PC-9 (cell line): Measurements from ENCODE around the gene AKAP13. TPM values are rescaled to one million over a fixed set of nuclear protein-coding genes. Genes with fewer than 3 reads are reported as not detected.

Experiments used
- BruUV-seq: library from RNA; stranded (reverse); fragments of 400-500 nt; replicated peaks from 2 replicates; lab custom pipeline; 2021; lab: Mats Ljungman, UMichigan
- CTCF ChIA-PET: fragments of 300-600 bp; sonication (Branson Sonifier 250); formaldehyde crosslinking; loops from one replicate; lab custom pipeline; 2022; ENCODE audit warnings: antibody characterized with exemption; lab: Charles Lee
- POLR2A ChIA-PET: fragments of 300-600 bp; sonication (Branson Sonifier 250); formaldehyde crosslinking; loops from one replicate; lab custom pipeline; 2022; ENCODE audit warnings: antibody characterized with exemption; ENCODE audit not compliant: unreplicated experiment; lab: Charles Lee
- DNase-seq, 2 experiments: peaks; one replicate each; pipeline versions ENCODE4 v3.0.0 to v3.0.0-alpha.2; 2015 to 2022; ENCODE audit warnings: mixed read lengths in 1 of 2
- H2AFZ ChIP-seq: fragments of 200-600 bp; sonication (generic); 2 replicates; pipeline ENCODE4 v1.8.1; 2017; ENCODE audit warnings: antibody characterized with exemption
- H3F3A ChIP-seq: fragments of 200-600 bp; sonication (generic); 2 replicates; pipeline ENCODE4 v1.8.1; 2017; ENCODE audit warnings: antibody characterized with exemption, mild to moderate bottlenecking, low read depth; ENCODE audit not compliant: insufficient read depth
- H3K27ac ChIP-seq: fragments of 200-600 bp; sonication (generic); 2 replicates; pipeline ENCODE4 v1.6.1; 2016; ENCODE audit warnings: mixed run types
- H3K27me3 ChIP-seq: fragments of 200-600 bp; sonication (generic); 2 replicates; pipeline ENCODE4 v1.6.1; 2016; ENCODE audit warnings: low read depth, mixed run types; ENCODE audit not compliant: insufficient read depth
- H3K36me3 ChIP-seq: fragments of 200-600 bp; sonication (generic); 2 replicates; pipeline ENCODE4 v1.6.1; 2016; ENCODE audit warnings: low read depth, mixed run types
- H3K4me1 ChIP-seq: fragments of 200-600 bp; sonication (generic); replicated peaks from 2 replicates; pipeline ENCODE4 v1.6.1; 2016; ENCODE audit warnings: mixed run types; ENCODE audit not compliant: insufficient read depth
- H3K4me2 ChIP-seq: fragments of 200-600 bp; sonication (generic); 2 replicates; pipeline ENCODE4 v1.6.1; 2017; ENCODE audit warnings: mixed run types
- H3K4me3 ChIP-seq: fragments of 200-600 bp; sonication (generic); 2 replicates; pipeline ENCODE4 v1.6.1; 2016; ENCODE audit warnings: mixed run types
- H3K79me2 ChIP-seq: fragments of 200-600 bp; sonication (generic); 2 replicates; pipeline ENCODE4 v1.6.1; 2017; ENCODE audit warnings: low read depth, mixed run types
- H3K9me2 ChIP-seq: fragments of 200-600 bp; sonication (generic); 2 replicates; pipeline ENCODE4 v1.8.1; 2017; ENCODE audit warnings: mild to moderate bottlenecking; ENCODE audit not compliant: insufficient read depth
- H3K9me3 ChIP-seq: fragments of 200-600 bp; sonication (generic); 2 replicates; pipeline ENCODE4 v1.8.1; 2016; ENCODE audit warnings: low read depth; ENCODE audit not compliant: insufficient read depth
- H4K20me1 ChIP-seq: fragments of 200-600 bp; sonication (generic); 2 replicates; pipeline ENCODE4 v1.8.1; 2017; ENCODE audit not compliant: insufficient read depth
- EZH2 ChIP-seq: fragments of 200-600 bp; sonication (generic); IDR thresholded peaks from 2 replicates; pipeline ENCODE4 v1.8.0; 2017; ENCODE audit warnings: antibody characterized with exemption, low read depth
- intact Hi-C: fragments of 100-400 bp; cut with micrococcal nuclease; formaldehyde crosslinking; loops from one replicate; pipeline ENCODE4 v1.10.0; 2022; ENCODE audit not compliant: unreplicated experiment
- total RNA-seq: library from RNA; stranded (reverse); gene quantifications from 2 replicates; pipeline ENCODE4 v1.2.3, GENCODE V29; 2021
- TF ChIP-seq, protein P1 (sequence below): fragments of 200-600 bp; sonication (generic); conservative IDR thresholded peaks from 2 replicates; pipeline ENCODE4 v1.6.1; 2017; ENCODE audit warnings: mixed run types, antibody characterized with exemption, mild to moderate bottlenecking, moderate library complexity

The AKAP13 gene
- total RNA-seq, 1 experiment from 2014 or later: 82.5 TPM

DNA sequence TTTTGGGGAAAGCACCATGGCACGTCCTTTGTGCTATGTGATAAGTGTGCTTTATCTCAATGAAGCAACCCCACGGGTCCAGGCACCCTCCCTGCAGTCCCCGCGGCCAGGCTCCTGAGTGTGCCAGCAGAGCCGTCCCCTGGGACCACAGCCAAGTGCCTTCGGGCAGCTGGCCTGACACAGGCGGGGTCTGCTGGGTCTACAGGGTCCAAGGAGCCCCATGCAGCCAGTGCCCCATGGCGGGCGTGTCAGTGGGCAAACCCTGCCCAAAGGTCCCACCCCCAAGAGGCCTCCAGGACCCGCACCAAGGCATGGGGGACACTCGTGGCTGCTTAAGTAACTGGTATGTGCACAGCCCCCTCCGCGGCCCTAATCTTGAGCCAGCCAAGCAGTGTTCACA lies 379.0 kb downstream of the AKAP13 start:
- H3K27ac ChIP-seq: no peak overlapping the region
- no peaks in the 10 kb centered on the region for H3K9me3 ChIP-seq
- no peaks in the 10 kb centered on the region for H3K79me2 ChIP-seq
- no peaks in the 10 kb centered on the region for H3F3A ChIP-seq
- CTCF ChIA-PET: no interaction called here
- no peak for DNase-seq
- no peaks in the 10 kb centered on the region for H3K4me1 ChIP-seq
- no peak overlapping the region for H3K4me2 ChIP-seq
- no peak overlapping the region for H2AFZ ChIP-seq
- no peaks in the 10 kb centered on the region for H3K9me2 ChIP-seq
- H3K4me3 ChIP-seq: no peak overlapping the region
- no peaks in the 10 kb centered on the region for H3K27me3 ChIP-seq
- intact Hi-C loops: no loop called here
- BruUV-seq: no TSS peak
- TF ChIP-seq, protein P1, sequence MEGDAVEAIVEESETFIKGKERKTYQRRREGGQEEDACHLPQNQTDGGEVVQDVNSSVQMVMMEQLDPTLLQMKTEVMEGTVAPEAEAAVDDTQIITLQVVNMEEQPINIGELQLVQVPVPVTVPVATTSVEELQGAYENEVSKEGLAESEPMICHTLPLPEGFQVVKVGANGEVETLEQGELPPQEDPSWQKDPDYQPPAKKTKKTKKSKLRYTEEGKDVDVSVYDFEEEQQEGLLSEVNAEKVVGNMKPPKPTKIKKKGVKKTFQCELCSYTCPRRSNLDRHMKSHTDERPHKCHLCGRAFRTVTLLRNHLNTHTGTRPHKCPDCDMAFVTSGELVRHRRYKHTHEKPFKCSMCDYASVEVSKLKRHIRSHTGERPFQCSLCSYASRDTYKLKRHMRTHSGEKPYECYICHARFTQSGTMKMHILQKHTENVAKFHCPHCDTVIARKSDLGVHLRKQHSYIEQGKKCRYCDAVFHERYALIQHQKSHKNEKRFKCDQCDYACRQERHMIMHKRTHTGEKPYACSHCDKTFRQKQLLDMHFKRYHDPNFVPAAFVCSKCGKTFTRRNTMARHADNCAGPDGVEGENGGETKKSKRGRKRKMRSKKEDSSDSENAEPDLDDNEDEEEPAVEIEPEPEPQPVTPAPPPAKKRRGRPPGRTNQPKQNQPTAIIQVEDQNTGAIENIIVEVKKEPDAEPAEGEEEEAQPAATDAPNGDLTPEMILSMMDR: no peak
- TF ChIP-seq EZH2: no peak
- no peaks in the 10 kb centered on the region for H4K20me1 ChIP-seq
- H3K36me3 ChIP-seq: no peaks in the 10 kb centered on the region
- POLR2A ChIA-PET: no interaction called here

DNA sequence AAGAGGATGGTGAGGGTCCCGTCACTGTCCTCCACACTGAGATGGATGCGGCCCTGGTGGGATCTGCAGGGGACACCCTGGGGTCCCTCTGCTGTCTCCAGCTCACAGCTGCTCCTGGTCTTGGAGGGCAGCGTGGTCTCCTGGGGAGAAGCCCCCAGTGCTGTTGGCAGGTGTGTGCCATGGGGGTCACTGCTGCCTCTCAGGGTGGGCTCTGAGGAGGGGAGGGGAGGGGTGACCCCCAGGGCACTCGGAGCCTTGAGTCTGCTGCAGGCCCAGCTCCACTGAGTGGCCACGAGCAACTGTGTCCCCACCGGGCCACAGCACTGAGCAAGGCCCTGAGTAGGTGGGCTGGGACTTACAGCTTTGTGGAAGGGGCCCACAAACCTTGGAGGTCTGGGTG lies 379.6 kb downstream of the AKAP13 start:
- Histone ChIP-seq H3K4me3 (no peak overlapping the region), H3K27me3 (no peaks in the 10 kb centered on the region), H3K4me2 (no peak overlapping the region), H3K9me3 (no peaks in the 10 kb centered on the region), H4K20me1 (no peaks in the 10 kb centered on the region), H2AFZ (no peak overlapping the region), H3K79me2 (no peaks in the 10 kb centered on the region), H3K36me3 (no peaks in the 10 kb centered on the region), H3F3A (no peaks in the 10 kb centered on the region), H3K27ac (no peak overlapping the region), H3K4me1 (no peaks in the 10 kb centered on the region), H3K9me2 (no peaks in the 10 kb centered on the region)
- no peak for DNase-seq
- BruUV-seq: no TSS peak
- ChIA-PET POLR2A (no interaction called here), CTCF (no interaction called here)
- intact Hi-C loops: loop anchor here (2.0 kb wide), 1 partner anchor 71 kb away; no protein-coding TSS in a partner anchor
- TF ChIP-seq EZH2: no peak
- TF ChIP-seq, protein P1: no peak

DNA sequence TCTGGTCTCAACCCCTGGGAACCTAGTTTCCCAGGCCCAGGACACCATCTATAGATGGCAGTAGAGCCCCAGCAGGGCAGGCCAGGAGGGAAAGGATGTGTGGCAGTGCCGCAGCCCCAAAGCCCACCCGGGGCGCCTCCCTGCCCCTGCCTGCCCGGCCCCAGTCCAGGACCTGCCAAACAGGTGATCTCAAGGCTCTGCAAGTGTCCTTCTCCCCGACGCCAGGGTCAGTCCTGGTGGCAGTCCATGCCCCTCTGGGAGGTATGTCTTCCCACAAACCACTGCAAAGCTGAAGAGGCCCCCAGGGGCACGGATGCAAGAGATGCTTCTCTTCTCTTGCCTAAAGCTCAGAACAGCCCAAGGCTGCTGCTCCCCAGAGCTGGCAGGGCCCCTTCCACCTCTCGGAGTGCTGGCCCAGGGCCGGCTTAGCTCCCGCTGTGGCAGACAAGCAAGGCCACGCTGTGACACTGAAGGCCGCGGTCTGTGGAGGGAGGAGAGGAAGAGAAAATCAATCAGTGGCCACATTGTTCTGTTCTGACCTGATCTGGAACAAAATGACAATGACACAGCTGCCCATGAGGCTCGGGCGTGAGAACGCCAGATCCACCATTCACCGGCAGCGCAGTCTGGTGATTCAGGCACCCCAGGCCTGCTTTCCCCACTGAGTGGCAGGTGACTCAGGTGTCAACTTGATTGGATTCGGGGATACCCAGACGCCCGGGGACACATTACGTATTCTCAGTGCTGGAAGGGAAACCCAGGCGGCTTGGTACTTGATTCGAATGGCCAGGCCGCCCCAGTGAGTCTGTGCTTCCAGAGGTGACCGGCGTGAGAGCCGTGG lies 380.3 kb downstream of the AKAP13 start:
- Histone ChIP-seq H3K27ac (no peak overlapping the region), H3K27me3 (no peaks in the 10 kb centered on the region), H3K79me2 (no peaks in the 10 kb centered on the region), H3F3A (no peaks in the 10 kb centered on the region), H3K4me3 (no peak overlapping the region), H3K4me1 (no peaks in the 10 kb centered on the region), H2AFZ (no peak overlapping the region), H3K36me3 (no peaks in the 10 kb centered on the region), H3K4me2 (no peak overlapping the region), H3K9me2 (no peaks in the 10 kb centered on the region), H3K9me3 (no peaks in the 10 kb centered on the region), H4K20me1 (no peaks in the 10 kb centered on the region)
- no peak for DNase-seq
- CTCF ChIA-PET: no interaction called here
- intact Hi-C loops: loop anchor here (2.0 kb wide), 1 partner anchor 70 kb away; no protein-coding TSS in a partner anchor
- BruUV-seq: no TSS peak
- TF ChIP-seq EZH2: no peak
- TF ChIP-seq, protein P1: peak; percentile 29; the same call in 1 of the 2 replicates
- POLR2A ChIA-PET: interaction anchor here (0.6 kb wide), 1 partner anchor 17 kb away, joined by 3 read pairs; no protein-coding TSS in a partner anchor
